GM19438 (cell line): ENCODE measurements around the gene SYNGR1.

Experiments used
- ATAC-seq: cut with Tn5 transposase; IDR thresholded peaks from one replicate; pipeline ENCODE4 v1.9.1; 2021; ENCODE audit warnings: low read depth; ENCODE audit not compliant: unreplicated experiment

SYNGR1 gene, protein sequence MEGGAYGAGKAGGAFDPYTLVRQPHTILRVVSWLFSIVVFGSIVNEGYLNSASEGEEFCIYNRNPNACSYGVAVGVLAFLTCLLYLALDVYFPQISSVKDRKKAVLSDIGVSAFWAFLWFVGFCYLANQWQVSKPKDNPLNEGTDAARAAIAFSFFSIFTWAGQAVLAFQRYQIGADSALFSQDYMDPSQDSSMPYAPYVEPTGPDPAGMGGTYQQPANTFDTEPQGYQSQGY

DNA sequence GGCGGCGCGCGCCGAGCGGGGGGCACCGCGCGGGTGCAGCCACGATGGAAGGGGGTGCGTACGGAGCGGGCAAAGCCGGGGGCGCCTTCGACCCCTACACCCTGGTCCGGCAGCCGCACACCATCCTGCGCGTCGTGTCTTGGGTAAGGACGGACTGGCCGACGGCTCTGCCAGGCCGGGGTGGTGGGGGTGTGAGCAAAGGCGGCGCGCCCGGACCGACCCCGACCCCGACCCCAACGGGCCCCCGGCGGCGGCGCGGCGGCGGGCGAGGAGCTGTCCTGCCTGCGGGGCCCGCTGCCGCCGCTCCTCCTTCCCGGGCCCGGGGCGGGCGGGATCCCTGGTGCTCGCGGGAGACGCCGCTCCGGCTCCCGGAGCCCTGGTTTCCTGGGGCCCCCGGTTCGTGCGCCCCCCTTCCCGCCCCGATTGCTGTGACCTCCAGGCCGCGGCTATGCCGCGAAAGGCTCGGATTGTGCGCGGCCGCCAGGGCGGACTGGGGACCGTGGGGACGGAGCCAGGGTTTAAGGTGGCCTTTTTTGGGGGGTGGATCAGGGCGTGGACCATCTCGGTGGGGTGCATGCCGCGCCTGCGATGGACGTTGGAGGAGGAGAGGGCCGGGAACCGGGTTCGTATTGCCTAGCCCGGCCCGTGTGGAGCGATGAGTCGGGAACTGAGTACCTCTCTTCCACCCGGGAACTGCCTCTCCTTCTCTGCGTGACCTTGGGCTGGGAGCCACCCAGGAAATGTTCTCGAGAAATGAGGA lies at the start of gene SYNGR1:
SYNGR1 (plus strand) TSS at position 25 of the 760 bp plus-strand sequence; CDS start at position 45, 20 bp downstream.
- no peak for ATAC-seq

DNA sequence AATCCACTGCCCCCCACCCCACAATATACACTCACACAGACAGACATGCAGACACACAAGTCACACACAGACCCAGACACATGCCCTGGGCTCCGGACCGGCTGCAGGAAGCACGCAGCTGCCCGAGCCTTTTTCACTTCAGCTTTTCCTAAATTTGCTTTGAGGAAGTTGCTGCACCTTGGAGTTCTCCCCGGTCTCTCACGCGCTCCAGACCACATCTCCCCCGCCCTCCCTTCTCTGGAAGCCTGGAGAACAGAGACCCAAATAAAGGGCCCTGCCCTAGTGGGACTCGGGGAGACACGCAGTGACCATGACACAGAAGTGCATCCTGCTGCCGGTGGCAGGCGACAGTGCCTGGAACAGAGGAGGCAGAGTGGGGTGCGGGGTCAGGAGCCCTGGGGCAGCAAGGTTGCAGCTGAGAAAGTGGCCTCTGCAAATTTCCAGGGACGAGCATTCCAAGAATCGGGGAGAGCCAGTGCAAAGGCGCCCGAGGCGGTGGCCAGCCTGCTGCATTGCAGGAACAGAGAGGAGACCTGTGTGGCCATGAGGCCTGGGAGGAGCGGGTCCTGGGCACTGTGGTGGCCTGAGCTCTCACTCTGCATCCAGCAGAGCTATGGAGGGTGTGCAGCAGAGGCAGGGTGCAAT lies 49.5 kb upstream of the SYNGR1 start:
- no peak for ATAC-seq

DNA sequence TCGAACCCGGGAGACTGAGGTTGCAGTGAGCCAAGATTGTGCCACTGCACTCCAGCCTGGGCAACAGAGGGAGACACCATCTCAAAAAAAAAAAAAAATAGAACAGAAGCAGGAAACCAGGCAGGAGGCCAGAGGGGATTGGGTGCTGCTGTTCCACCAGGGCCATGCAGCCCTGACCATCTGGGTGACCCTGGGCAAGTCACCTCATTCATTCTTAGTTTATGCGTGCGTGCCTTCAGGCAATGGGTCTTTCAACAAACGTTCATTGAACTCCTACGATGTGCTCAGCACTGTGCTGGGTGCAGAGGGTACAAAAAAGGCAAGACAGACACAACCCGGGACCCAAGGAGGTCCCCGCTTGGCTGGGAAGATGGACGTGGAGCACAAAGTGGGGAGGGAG lies 48.7 kb upstream of the SYNGR1 start:
- no peak for ATAC-seq

DNA sequence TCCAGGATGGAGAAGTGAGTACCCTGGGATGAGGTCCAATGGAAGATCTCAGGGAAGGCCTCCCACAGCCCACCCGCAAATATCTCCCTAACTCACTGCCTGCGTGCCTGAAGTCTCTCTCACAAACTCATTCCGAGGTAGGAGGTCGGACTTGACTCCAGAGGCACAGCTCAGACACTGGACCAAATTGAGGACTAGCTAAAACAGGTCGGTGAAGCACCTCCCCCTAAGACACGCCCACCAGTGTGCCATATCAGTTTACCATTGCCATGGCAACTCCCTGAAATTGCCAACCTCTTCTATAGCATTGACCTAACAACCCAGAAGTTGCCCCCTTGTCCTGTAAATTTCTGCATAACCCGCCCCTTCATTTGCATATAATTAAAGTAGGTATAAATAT lies 47.9 kb upstream of the SYNGR1 start:
- no peak for ATAC-seq

DNA sequence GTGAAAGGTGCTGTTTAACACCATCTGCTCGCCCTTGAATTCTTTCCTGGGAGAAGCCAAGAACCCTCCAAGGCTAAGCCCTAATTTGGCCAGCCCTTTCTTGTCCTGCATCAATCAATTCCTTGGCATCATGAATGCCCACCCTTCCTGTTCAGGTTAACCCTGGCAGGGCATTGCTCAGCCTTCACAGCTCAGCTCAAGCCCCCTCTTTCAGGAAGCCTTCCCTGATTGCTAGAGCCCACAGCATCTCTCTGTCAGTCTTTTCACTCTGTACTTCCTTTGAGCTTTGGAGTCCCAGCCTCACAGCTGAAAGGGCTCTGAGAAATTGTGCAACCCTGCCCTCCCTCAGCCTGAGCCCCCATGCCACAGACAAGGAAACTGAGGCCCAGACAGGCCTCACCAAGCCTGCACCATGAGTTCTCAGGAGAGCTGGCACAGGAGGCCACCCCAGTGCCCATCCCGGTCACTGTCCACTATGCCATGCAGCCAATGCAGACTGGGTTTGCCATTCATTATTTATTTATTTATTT lies 47.3 kb upstream of the SYNGR1 start:
- ATAC-seq, result no peak

DNA sequence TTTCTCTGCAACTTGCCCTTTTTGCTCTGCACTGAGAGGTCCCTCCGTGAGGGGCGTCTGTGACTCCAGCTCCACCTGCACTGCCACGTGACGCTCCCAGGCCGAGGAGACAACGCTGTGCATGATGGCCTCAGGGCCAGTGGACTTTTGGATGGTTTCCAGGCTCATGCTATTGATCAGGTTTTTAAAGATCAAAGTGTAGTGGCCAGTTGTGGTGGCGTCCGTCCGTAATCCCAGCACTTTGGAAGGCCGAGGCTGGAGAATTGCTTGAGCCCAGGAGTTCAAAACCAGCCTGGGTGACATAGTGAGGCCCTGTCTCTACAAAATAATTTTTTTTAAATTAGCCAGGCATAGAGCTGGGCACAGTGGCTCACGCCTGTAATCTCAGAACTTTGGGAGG lies 46.4 kb upstream of the SYNGR1 start:
- no peak for ATAC-seq

DNA sequence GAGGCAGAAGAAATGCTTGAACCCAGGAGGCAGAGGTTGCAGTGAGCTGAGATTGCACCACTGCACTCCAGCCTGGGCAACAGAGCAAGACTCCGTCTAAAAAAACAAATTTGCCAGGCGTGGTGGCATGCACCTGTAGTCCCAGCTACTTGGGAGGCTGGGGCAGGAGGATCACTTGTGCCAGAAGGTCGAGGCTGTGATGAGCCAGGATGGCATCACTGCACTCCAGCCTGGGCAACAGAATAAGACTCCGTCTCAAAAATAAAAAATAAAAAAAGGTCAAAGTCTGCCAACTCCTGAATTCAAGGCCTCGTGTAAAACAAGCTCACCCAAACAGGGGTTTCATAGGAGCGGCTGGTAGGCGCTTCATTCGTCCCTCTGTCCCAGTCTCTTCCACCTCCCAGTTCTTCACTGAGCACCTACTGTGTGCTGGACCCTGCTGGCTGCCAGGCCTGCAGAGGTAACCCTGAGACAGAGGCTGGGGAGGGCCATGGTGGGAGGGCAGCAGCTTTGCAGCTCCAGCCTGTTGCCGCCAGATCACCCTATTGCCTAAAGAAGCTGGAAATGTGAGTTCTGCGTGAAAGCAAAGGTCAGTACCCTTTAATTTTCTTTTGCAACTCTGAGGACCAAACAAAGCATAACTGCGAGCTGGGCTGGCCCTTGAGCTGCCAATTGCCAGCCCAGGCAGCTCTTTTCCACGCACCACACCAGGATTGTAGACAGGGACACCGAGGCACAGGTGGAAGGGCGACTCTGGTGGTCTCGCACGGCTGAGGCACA lies 45.7 kb upstream of the SYNGR1 start:
- ATAC-seq, result no peak

DNA sequence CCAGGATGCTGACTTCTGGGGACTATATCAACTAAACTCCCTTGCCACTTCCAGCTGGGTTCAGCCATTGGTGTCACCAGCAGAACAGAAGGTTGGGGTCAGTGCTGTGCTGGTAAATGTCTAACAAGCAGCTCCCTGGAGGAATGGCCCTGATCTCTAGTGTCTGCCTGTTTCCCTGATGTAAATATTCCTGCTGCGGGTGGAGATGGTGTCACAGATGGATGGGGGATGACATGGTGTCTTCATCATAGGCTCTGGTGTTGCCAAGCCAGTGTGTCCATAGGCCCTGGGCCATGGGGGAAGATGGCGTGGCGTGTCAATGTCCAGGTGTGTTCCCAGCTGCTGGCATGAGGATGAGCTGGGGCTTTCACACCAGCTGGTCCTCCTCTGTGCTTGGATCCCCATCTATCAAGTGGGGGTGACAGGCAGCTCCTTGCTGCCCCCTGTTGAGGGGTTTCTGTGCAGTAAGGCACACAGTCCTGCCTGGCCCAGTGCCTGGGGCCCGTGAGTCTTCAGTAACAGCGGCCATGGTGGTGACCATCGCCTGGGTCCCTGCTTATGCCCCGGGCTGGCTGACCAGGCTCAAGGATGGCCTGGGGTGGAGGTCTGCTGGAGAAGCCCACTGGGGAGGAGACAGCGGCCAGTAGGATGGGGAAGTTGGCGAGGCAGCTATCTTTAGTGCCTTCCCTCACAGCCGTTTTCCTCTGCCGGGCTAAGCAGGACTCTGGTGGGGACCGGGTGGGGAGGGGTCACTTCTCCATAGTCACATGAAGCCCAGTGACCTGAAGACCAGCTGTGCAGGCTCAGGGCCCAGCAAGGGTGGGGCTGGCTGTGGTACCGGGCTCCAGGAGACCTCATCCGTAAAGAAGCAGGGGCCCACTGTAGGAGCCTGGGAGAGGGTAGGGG lies 43.1 kb upstream of the SYNGR1 start:
- ATAC-seq, result no peak

DNA sequence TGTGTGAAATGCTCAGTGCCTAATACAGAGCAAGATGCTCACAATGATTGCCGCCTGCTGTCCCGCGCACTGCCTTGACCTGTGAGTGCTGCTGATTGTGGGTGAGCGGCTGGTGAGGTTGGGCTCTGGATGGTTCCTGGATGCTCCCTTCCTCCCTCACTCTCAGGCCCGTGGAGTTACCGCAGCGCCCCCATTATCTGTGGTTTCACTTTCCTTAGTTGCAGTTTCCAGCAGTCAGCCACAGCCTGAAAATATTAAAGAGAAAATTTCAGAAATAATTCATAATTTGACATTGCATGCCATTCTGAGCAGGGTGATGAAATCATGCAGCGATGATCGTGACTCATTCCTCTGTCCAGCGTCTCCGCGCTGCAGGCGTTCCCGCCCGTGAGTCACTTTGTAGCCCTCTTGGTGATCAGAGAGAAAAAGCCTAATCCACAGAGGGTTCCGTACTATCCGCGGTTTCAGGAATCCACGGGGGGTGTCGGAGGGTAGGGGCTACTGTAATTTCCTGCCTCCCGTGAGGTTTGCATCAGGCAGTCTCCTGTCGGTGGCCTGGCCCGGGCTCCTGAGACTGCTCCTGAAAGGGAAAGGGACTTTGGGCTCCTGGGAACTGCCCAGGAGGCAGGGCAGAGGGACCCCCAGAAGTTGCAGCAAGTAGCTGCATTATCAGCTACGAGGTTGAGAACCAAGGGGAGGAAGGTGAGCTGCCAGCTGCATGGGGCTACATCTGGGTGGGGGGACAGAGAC lies 41.0 kb upstream of the SYNGR1 start:
- ATAC-seq, result no peak

DNA sequence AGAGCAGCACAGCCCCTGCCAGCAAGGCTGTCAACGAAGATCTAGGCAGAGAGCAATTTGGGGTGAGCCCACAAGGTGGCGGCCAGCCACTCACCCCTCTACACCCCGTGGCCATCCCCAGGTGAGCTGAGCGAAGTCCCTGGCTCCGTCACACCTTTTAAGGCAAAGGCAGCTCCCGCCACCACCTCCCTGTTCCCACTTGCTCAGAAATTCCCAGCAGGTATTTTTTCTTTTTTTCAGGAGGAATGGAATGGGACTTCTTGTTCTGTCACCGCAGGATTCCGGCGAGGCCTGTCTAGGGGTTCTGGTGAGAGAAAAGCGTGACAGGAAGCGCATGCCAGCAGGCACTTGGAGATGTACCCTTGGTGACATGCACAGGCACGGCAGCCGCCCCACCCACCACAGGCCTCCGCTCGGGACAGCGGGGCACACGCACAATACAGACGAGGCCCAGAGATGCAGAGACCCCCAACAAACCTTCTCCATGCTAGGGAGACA lies 40.4 kb upstream of the SYNGR1 start:
- ATAC-seq, result no peak

DNA sequence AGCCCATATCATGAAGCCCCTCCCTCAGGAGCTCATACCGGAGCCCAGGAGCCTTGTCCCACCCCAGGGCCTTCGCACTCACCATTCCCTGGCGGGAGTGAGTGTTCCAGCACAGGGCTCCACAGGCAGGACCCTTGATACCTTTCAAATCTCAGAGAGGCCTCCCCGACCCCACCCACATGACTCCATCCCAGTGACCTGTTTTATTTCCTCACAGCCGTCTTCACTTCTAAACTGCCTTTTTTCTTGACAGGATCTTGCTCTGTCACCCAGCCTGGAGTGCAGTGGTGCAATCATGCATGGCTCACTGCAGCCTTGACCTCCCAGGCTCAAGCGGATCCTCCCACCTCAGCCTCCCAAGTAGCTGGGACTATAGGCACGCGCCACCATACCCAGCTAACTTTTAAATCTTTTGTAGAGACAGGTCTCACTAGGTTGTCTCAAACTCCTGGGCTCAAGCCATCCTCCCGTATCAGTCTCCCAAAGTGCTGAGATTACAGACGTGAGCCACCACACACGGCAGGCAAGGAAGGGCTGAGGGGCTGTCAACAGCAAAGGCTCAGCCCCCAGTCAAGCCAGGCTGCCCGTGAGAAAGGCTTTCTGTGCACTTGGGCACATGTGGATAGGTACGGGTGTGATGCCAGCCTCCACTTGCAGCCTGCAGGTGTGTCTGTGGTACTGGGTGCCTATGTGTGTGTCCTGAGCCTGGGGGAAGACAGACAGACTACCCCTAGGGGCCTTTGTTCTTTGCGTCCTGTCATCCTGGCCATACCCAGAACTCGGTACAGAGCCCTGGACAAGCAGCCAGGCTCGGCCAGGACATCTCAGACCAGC lies 39.7 kb upstream of the SYNGR1 start:
- ATAC-seq, result no peak

DNA sequence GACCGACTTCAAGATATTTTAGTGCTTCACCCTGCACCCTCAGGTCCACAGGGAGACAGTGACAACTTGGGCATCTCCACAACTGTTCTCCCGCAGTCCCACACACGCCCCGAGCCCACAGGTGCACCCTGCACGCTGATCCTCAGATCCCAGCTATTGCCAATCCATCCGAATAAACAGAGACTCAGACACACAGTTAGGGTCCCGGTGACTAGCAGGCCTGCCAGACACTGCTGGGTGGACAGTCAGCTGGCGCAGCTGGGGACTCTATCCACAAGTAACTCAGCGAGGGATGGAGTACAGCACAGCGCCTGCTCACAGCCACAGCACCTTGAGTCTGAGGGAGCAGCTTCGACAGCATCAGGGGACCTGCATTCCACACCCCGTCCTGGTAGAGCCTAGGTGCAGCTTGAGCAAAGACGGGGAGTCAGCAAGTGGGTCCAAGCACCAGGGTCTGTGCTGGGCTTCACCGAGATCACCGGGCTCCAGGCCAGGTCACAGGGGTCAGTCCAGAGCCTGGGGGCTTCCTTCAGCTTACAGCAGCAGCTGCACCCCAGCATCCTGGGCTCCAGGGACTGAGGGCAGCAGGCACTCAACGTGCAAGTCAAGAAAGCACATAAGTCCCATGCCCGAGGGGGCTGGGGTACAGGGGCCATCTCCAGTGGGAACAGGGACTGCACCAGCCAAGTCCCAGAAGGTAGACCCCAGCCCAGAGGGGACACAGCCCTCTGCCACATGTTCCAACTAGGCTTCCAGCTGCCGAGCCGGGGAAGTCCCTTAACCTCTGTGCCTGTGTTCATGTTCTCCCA lies 38.0 kb upstream of the SYNGR1 start:
- no peak for ATAC-seq

DNA sequence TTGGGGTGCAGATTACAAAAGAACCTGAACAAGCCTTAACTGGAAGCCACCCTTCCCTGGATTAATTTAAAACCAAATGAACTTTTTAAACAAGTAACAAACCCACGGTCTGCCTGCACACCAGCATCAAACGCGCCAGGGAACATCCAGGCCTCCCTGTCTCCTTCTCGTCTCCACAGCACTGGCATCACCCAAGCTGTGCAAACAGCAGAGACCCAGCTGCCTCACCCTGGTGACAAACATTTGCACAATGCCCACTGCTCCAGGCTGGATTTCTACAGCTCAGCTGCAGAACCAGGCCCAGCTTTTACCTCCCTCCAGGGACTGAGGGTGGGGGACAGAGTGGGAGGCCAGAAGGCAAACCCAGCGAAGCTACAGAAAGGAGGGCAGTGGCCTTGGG lies 37.4 kb upstream of the SYNGR1 start:
- ATAC-seq, result no peak

DNA sequence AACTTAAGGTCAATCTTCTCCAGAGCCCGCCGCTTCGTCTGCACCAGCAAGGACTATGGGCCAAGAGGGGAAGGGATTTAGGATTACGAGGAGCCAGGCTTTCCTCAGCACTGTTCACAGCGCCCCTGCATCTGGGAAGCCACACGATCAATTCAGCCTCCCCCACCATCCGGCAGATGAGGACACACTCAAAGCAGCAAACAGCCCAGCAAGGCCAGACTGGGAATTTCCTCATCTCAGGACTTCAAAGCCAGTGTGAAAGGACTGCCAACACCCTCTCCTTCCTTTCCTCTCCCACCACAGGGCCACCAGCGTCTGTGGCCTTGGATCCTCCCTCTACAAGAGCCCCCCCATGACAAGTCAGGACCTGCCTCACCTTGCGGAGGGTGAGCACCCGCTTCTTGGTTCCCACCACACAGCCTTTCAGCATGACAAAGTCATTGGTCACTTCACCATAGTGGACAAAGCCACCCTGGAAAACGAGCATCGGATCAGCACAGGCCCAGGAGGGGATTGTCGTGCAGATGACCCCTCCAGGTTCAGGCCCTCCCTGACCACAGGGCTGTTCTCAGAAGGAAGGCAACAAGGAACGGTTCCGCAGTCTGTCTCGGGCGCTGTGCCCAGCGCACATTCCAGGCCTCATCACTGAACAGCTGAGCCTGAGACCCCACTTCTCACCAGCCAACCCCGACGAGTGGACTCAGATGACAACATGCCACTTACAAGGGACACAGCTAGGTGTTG lies 36.4 kb upstream of the SYNGR1 start:
- ATAC-seq, result no peak

DNA sequence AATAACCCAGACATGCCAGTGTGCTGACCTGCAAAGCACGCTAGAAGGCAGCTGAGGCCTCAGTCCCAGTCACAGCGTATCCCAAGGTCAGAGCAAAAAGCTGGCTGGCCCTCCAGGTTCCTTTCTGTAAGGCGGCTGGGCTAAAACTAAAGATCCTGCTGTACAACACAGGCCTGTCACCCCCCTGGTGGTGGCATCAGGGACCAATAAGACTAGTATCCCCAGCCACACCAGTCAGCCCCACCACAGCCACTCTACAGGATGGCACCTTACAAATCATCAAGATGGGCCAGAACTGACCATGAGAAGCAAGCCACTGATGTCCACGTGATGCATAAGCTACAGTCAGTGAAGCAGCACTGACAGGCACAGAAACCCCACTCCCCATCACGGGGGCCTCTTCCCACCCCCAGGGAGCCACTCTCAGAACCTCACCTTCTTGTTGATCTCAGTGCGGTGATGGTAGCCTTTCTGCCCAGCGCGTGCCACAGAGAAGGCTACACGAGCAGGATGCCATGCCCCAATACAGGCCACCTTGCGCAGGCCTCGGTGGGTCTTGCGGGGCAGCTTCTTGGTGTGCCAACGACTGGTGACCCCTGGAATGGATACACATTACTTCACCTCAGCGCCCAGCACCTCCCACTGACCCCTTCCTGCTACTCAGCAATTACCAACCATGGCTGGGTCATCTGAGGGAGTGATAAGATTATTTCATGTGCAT lies 35.4 kb upstream of the SYNGR1 start:
- no peak for ATAC-seq

DNA sequence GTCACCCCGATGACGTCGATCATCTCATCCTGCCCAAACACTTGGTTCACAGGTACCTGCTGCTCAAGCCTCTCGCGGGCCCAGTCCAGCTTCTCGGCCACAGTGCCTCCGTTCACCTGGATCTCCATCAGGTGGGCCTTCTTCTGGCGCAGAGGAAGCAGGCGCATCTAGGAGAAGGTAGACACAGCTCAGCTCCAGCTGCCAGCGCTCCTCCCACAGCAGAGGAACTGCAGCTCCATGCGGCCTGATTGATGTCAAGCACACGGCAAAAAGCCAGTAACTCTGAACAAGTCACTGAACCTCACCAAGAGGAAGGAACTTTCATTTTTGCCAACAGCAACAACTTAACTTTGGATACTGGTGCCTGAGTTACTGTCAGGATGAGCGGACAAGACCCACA lies 34.4 kb upstream of the SYNGR1 start:
- no peak for ATAC-seq
